Measurements from ENCODE around the gene SURF2.
A peak's percentile ranks its signal among the peaks of the same experiment; 100 is the strongest.

Gene SURF2

DNA sequence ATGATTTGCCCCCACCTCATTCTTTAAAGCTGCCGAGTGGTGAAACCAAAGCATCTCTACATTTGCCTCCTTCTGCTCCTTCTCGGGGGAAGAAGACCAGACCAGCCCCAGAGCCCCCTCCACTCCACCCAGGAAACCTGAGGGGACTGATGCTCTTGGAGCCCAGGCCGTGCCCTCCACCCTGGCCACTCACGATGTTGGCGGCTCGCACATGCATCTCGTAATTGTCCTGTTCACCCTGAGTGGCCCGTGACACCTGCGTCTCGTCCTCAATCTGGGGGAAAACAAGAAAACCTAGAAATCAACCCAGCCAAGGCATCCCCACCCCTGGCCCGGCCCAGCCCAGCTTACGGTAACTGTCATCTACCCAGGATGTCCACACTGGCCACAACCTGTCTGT is 11.4 kb upstream of the SURF2 start:
- DNase-seq (ENCODE audit: low read depth) = no peak
- no peak overlapping the region for H3K4me3 ChIP-seq (ENCODE audit: control insufficient read depth, low read depth, low read length)
- no peak for TF ChIP-seq CTCF (conservative IDR thresholded peaks at IDR 0.05; ENCODE audit: control insufficient read depth, insufficient read depth, low read depth, low read length)

DNA sequence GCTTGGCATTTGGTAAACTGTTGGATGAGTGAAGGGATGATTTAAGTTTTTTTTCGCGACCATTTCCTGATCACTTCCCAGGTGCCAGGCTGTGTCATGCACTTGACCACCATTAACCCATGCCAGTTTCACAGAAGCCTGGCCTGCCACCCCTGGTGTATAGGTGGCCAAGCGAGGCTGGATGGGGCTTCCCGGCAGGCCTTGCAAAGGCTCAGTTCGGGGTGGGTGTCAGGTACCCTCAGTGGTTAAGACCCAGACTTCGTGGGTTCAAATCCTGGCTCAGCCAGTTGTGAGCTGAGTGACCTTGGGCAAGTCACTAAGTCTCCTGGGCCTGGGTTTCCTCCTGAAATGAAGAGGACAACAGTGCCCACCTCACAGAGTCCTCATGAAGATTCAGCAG is 10.8 kb upstream of the SURF2 start:
- H3K4me3 ChIP-seq (ENCODE audit: control insufficient read depth, low read depth, low read length) = no peak overlapping the region

DNA sequence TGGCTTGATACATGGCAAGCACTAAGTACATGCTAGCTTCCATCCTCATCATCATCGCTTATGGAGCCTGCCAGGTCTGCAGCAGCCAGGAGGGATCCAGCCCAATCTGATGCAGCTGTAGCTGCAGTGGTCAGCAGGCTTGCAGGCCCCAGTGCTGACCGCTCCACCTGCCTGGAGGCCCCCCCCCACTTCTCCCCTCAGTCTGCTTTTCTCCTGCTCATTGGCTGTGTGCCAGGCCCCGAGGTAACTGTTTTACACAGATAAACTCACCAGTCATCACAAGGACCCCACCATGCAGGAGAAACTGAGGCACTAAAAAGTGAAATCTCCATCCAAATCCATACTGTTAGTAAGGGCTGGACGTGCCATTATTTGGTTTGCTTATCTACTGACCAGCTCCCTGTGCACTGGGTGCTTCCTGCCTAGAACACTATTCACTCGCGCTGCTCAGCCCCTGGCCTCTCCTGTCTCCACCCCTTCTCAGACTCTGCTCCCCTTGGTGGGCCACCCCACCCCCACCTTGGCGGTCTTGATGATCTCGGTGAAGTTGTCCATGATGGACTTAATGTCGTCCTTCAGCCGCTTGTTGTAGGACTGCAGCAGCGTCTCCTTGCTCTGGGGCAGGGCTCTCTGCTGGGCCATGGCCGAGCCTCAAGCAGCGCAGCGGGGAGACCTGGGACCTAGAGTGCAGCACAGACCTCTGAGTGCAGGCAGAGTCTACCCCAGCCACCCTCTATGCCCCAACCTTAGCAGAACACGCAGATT is 10.1 kb upstream of the SURF2 start:
- no peak for TF ChIP-seq CTCF (conservative IDR thresholded peaks at IDR 0.05; ENCODE audit: control insufficient read depth, insufficient read depth, low read depth, low read length)
- H3K4me3 ChIP-seq (ENCODE audit: control insufficient read depth, low read depth, low read length) = peak overlapping the region; percentile 99
- no peak for DNase-seq (ENCODE audit: low read depth)

More for the DNA sequence above, 10.8 kb upstream of the SURF2 start:
- no peak for TF ChIP-seq CTCF (conservative IDR thresholded peaks at IDR 0.05; ENCODE audit: control insufficient read depth, insufficient read depth, low read depth, low read length)
- no peak for DNase-seq (ENCODE audit: low read depth)

DNA sequence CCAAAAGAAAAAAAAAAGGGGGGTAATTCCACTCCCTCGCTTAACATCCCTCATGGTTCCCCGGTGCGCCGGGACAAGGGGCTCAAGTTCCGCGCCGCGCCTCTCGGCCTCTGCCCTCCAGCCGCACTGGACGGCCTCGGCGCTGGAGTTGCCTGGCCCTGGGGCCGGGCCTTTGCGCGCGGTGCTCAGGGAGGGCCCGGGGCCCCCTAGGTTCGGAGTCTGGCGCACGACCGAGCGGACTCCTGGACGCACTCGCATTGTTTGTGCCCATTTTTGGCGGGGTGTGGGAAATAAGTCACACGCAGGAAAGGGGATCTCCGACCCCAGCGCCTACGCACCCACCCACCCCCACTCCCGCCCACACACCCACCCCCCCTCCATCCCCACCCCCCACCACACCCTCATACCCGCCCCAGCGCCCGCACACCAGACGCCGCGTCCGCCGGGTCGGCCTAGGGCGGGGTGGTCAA is 8.8 kb upstream of the SURF2 start:
- no peak for TF ChIP-seq CTCF (conservative IDR thresholded peaks at IDR 0.05; ENCODE audit: control insufficient read depth, insufficient read depth, low read depth, low read length)
- DNase-seq (ENCODE audit: low read depth) = no peak
- peak overlapping the region; percentile 99 for H3K4me3 ChIP-seq (ENCODE audit: control insufficient read depth, low read depth, low read length)

DNA sequence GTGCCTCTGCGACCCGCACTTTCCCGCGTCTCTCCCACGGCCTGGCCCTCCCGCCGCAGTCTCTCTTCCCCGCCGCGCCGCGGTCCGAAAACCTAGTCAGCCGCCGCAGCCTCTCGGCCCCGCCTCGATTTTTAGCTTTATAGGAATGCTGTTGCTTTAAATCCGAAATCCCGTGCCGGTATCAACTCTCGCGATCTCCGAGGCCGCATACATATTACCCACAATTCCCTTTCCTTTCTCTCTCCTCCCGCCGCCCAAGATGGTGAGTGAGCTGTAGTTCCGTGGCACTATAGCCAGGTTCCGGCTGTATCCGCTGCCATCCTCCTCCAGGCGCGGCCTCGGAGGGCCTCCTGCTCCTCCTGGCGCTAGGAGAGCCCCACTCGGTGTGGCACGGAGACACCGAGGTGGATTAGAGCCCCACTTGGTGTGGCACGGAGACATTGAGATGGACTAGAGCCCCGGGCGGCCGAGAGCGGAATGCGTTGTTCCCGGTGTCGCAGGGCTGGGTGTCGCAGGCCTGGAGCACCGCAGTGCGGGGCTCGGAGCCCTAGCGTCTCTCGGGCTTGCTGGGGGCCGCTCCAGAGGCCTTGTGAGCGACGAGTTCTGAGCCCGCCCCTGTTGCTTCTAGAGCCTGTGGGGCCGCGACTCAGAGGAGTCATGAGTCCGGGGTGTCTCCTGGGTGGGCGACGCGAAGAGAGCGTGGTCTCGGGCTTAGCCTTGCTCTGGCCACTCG is 8.2 kb upstream of the SURF2 start, which contains the start of the genes MED22 and RPL7A:
Gene MED22 (minus strand): TSS at position 147 of the 733 bp plus-strand sequence. CDS start 1,469 bp downstream, outside the sequence.
Gene RPL7A (plus strand): TSS at position 234 of the 733 bp plus-strand sequence. CDS start 26 bp downstream, at position 260.
- TF ChIP-seq CTCF (conservative IDR thresholded peaks at IDR 0.05; ENCODE audit: control insufficient read depth, insufficient read depth, low read depth, low read length) = no peak
- H3K4me3 ChIP-seq (ENCODE audit: control insufficient read depth, low read depth, low read length) = peak within 1 kb of the TSS; percentile 99
- DNase-seq (ENCODE audit: low read depth) = peak; percentile 96

- TF ChIP-seq CTCF (conservative IDR thresholded peaks at IDR 0.05; ENCODE audit: control insufficient read depth, insufficient read depth, low read depth, low read length) = no peak
- H3K4me3 ChIP-seq (ENCODE audit: control insufficient read depth, low read depth, low read length) = peak overlapping the region; percentile 99
- DNase-seq (ENCODE audit: low read depth) = no peak
Measured at GRCh38 chr9:133348718-133349573, 7.4 kb upstream of the SURF2 start.

Data from fibroblast of mammary gland (primary cell).